GM03348 (cell line): ENCODE measurements around the gene SFMBT2.
A peak's percentile ranks its signal among the peaks of the same experiment; 100 is the strongest.

Experiments
- DNase-seq: peaks from one replicate; pipeline ENCODE4 v3.0.0; 2012; ENCODE audit warnings: low spot score

Gene SFMBT2

DNA sequence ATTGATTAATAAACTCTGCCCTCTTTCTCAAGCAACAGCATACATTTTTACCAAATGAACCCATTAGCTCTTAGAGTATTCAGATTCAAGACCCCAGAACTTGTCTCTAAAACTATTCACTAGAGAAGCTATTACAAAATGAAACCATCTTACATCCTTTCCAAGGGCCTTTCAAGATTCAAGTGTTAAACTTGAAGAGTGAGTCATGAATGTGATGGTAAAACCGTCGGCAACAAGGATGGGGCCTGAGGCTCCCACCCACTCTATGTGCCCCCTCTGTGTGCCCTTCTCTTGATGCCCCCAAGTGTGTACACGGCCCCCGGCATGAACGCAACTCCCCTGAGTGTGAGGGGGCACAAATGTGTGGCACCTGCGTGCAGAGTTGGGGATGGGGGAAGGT lies 46.4 kb downstream of the SFMBT2 start:
- no peak for DNase-seq

DNA sequence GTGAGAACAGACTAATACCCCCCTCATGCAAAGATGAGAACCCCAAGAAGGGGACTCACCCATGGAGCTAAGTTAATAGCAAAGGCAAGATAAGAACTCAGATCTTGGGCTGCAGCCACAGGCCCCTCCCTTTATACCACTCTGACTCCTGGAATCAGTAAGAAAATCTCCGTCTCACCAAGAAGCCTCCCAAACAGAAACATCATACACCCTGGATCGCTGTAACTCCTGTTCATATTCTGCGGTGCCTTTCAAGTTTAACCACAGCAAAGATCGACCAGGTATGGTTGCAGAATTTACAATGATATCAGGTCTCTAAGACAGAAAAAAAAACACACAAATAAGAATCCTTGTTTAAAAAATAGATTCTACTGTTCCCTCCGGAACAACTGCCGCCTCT lies 47.1 kb downstream of the SFMBT2 start:
- no peak for DNase-seq

GRCh38 chr10:7362471-7362870 lies 48.4 kb downstream of the SFMBT2 start:
- DNase-seq: peak; percentile 31

DNA sequence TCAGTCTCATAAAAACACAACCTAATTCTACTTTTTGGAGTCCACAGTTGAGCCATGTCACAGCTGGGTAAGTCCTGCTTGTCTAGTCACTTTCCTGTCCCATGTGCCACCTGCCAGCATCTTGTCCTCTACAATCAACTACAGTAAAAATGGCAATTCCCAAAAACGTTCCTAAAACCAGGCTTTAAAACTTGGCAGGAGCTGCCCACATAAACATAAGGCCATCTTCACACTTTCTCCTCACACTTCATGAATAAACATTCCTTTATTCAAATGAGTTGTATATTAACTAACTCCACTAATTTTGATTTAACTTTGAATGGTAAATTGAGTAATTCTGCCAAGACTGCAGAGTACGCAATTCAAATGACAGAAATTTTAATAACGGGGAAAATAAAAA lies 49.5 kb downstream of the SFMBT2 start:
- DNase-seq: no peak

- DNase-seq: no peak
Measured at GRCh38 chr10:7359954-7360353, 50.9 kb downstream of the SFMBT2 start.

- no peak for DNase-seq
Measured at GRCh38 chr10:7359356-7359755, 51.5 kb downstream of the SFMBT2 start.

DNA sequence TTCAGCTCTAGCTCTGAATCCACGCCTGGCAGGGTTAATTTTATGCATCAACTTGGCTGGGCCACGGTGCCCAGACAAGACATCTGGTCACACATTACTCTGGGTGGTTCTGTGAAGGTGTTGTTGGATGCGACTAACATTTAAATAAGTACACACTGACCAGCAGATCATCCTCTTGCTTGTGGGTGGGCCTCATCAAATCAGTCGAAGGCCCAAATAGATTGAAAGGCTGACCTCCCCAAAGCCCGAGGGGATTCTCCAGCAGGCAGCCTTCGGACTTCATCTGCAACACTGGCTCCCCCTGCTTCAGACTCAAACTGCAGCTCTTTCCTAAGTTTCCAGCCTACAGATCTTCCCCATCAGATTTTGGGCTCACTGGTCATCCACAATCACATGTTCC lies 53.6 kb downstream of the SFMBT2 start:
- no peak for DNase-seq

DNA sequence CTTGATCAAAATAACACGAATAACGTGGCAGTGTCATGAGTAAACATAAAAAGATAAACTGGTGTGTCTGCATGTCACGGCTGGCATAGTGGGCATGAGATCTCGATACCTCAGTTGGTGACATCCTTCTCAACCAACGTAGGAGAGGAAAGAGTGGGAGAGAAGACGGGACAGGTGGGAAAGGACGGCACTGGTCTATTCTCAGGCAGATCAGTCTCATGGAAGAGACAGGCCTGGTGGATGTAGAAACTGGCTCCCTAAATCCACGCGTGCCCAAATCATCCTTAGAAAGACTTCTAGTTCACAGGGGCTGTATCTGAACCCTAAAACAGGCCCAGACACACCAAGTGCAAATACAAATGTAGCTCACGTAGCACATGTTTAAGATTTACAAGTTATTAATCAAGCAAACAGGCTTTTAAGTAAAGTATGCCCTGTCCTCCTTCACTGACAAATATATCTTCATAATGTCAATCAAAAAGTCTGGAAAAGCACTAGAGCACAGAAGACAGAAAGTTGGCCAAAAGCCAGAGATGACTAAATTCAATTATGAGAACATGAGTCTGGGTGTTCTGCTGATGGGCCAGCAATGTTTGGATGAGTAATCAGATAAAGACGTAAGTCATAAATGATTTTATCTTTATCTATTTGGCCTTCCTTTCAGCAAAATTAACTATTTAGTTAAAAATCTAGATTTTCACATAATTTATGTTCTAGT lies 56.3 kb downstream of the SFMBT2 start:
- peak; percentile 11 for DNase-seq

- DNase-seq: no peak
Measured at GRCh38 chr10:7351894-7352293, 58.9 kb downstream of the SFMBT2 start.

- no peak for DNase-seq
Measured at GRCh38 chr10:7350541-7351195, 60.2 kb downstream of the SFMBT2 start.

DNA sequence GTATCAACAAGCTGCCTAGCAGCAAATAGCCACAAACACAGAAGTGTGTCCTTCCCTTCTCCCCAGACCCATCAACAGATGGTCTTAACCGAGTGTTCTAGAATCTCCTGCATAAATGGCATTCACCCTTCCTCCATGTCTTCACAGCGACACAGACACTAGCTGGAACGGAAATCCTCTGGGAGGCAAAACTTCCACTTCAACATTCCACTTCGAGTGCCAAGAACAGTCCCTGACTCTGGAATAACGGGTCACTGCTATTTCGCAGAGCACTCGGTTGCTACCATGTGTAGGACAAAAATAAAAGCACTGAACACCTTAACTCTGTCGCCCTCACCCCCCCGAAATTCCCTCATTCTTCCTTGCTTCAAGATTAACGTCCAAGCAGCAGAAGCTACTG lies 65.1 kb downstream of the SFMBT2 start:
- DNase-seq: no peak

DNA sequence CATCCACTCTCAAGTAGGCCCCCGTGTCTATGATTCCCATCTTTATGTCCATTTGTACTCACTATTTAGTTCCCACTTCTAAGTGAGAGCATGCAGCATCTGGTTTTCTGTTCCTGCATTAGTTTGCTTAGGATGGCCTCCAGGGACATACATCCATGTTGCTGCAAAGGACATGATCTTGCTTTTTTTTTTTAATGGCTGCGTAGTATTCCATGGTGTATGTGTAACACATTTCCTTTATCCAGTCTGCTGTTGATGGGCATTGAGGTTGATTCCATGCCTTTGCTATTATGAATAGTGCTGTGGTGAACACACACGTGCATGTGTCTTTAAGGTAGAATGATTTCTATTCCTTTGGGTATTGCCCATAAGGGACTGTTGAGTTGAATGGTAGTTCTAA lies 67.8 kb downstream of the SFMBT2 start:
- no peak for DNase-seq

GRCh38 chr10:7340179-7340874 lies 70.5 kb downstream of the SFMBT2 start:
- no peak for DNase-seq

- no peak for DNase-seq
Measured at GRCh38 chr10:7339510-7339909, 71.3 kb downstream of the SFMBT2 start.

GRCh38 chr10:7338469-7338868 lies 72.4 kb downstream of the SFMBT2 start:
- DNase-seq: no peak

GRCh38 chr10:7337431-7338171 lies 73.2 kb downstream of the SFMBT2 start:
- DNase-seq: no peak

- no peak for DNase-seq
Measured at GRCh38 chr10:7335977-7336376, 74.9 kb downstream of the SFMBT2 start.

GRCh38 chr10:7334642-7334964 lies 76.2 kb downstream of the SFMBT2 start:
- no peak for DNase-seq

DNA sequence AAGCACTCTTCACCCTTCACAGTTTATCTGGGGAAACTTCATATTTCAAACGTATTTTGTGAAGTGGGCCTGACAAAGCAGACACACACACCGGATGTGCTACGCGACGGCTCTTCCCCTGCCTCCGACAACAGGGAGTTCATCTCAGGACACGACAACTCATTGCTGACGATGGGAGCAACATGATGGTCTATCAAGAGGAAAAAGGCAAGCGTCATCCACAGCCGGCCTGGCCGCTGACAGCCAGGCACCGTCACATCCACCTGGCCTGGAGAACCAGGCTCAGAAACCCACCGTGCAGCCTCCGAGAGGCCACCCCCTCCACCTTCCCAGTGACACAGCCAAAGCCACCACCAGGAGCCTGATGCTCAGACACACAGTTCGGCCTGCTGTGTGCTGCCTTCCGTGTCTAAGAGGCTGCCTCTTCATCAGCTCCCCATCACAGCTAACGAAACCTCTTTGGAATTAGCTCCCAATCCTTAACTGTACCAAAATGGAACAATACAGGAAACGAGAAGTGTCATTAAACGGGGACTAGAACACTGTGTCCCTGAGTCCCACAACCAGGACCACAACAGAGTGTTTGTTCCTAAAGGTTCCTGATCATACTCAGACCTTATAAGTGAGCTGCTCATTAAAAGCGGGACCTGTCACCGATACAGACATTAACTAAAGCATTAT lies 76.7 kb downstream of the SFMBT2 start:
- no peak for DNase-seq

- no peak for DNase-seq
Measured at GRCh38 chr10:7329219-7329618, 81.6 kb downstream of the SFMBT2 start.

DNA sequence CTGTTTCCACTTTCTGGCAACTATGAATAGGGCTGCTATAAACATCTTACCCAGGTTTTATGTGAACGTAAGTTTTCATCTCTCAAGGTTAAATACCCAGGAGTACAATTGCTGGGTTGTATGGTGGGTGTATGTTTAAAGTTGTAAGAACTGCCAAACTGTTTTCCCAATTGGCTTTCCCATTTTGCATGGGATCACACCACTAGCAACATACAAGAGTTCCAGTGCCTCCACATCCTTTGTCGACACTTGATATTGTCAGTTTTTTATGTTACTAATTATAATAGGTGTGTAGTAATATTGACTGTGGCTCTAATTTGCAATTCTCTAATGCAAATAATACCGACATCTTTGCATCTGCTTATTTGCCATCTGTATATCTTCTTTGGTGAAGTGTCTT lies 82.9 kb downstream of the SFMBT2 start:
- no peak for DNase-seq

DNA sequence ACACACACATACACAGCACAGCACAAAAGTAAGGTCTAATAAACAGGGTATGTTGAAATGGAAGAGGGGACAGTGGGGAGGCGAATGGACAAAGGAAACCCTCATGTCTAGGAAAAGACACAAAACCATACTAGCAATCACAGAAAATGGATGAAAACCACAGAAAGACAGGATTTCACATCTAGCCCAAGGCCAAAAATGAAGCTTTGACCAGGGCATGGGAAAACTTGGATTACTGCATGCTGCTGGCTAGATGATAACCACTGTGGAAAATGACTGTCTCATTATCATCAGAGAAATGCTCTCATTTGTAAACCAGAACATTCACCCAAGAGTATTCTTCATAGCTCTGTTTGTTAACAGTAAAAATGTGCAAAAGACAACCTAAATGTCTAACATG lies 88.2 kb downstream of the SFMBT2 start:
- no peak for DNase-seq
